CD14-positive monocyte (primary cell): ENCODE measurements around the gene CHD2. TPM values are rescaled to one million over a fixed set of nuclear protein-coding genes. Genes with fewer than 3 reads are reported as not detected.
A peak's percentile ranks its signal among the peaks of the same experiment; 100 is the strongest.

ENCODE experiments used
- DNase-seq, 3 donors: peaks; one replicate each; pipeline ENCODE4 v3.0.0-alpha.2; 2011 to 2022
- H2AFZ ChIP-seq: 2 replicates; pipeline ENCODE4 v1.6.0; 2012; ENCODE audit warnings: mild to moderate bottlenecking, low read depth, low read length, inconsistent platforms; ENCODE audit not compliant: insufficient read depth, poor library complexity, severe bottlenecking
- H3K27ac ChIP-seq, 2 donors: 1 replicate in 1 of 2; 2 replicates in 1 of 2; pipeline ENCODE4 v1.5.1; 2012 to 2013; ENCODE audit warnings: low read length in 2 of 2, control low read depth in 1 of 2, inconsistent platforms in 1 of 2, low read depth in 1 of 2, mild to moderate bottlenecking in 1 of 2
- H3K27me3 ChIP-seq, 2 donors: one replicate each; pipeline versions ENCODE4 v1.6.0 to v1.6.1; 2011 to 2013; ENCODE audit warnings: low read length in 2 of 2; ENCODE audit not compliant: control insufficient read depth in 2 of 2, insufficient read depth in 2 of 2
- H3K36me3 ChIP-seq, 2 donors: replicated peaks in 1 of 2; 1 replicate in 1 of 2; 2 replicates in 1 of 2; pipeline versions ENCODE4 v1.5.1 to v1.6.1; 2012 to 2013; ENCODE audit warnings: low read length in 2 of 2, control low read depth in 1 of 2, inconsistent platforms in 1 of 2, mild to moderate bottlenecking in 1 of 2; ENCODE audit not compliant: insufficient read depth in 2 of 2, control insufficient read depth in 1 of 2
- H3K4me1 ChIP-seq, 2 donors: 1 replicate in 1 of 2; 2 replicates in 1 of 2; pipeline versions ENCODE4 v1.5.1 to v1.6.1; 2012 to 2013; ENCODE audit warnings: low read length in 2 of 2, control low read depth in 1 of 2, inconsistent platforms in 1 of 2, mild to moderate bottlenecking in 1 of 2, moderate library complexity in 1 of 2; ENCODE audit not compliant: insufficient read depth in 2 of 2, control insufficient read depth in 1 of 2
- H3K4me2 ChIP-seq: replicated peaks from 2 replicates; pipeline ENCODE3; 2012; ENCODE audit warnings: low read length, moderate library complexity, mild to moderate bottlenecking; ENCODE audit not compliant: poor library complexity, severe bottlenecking; ENCODE audit errors: extremely low read depth
- H3K4me3 ChIP-seq, 3 experiments: fragments of 200-600 bp in 1 of 3; sonication (generic) in 1 of 3; replicated peaks in 1 of 3; 1 replicate in 2 of 3; 2 replicates in 1 of 3; pipeline ENCODE4 v1.5.1; 2011 to 2013; ENCODE audit warnings: low read length in 3 of 3, mild to moderate bottlenecking in 3 of 3, control low read depth in 2 of 3, low read depth in 2 of 3, inconsistent platforms in 1 of 3, moderate library complexity in 1 of 3
- H3K79me2 ChIP-seq: 2 replicates; pipeline ENCODE4 v1.6.0; 2012; ENCODE audit warnings: mild to moderate bottlenecking, control low read depth, inconsistent platforms, low read length, moderate library complexity; ENCODE audit not compliant: insufficient read depth
- H3K9ac ChIP-seq: 2 replicates; pipeline ENCODE4 v1.6.0; 2017; ENCODE audit warnings: low read length, mild to moderate bottlenecking; ENCODE audit not compliant: insufficient read depth, poor library complexity, severe bottlenecking
- H3K9me3 ChIP-seq, 2 donors: replicated peaks in 1 of 2; 1 replicate in 1 of 2; 2 replicates in 1 of 2; pipeline versions ENCODE4 v1.5.1 to v1.6.1; 2012 to 2013; ENCODE audit warnings: low read length in 2 of 2, control low read depth in 1 of 2; ENCODE audit not compliant: control insufficient read depth in 1 of 2, insufficient read depth in 1 of 2
- H4K20me1 ChIP-seq: 2 replicates; pipeline ENCODE4 v1.6.0; 2012; ENCODE audit warnings: mild to moderate bottlenecking, low read length, control low read depth, moderate library complexity; ENCODE audit not compliant: insufficient read depth
- H3K27ac Mint-ChIP-seq, 7 donors: one replicate each; pipeline ENCODE4 v1.8.0; 2020; ENCODE audit warnings: mild to moderate bottlenecking in 7 of 7, mixed read lengths in 7 of 7, moderate library complexity in 6 of 7, inconsistent platforms in 2 of 7
- H3K27me3 Mint-ChIP-seq, 3 donors: one replicate each; pipeline ENCODE4 v1.8.0; 2021 to 2022; ENCODE audit warnings: low read depth in 3 of 3, mild to moderate bottlenecking in 3 of 3, mixed read lengths in 3 of 3, moderate library complexity in 3 of 3, inconsistent platforms in 1 of 3
- H3K36me3 Mint-ChIP-seq, 2 donors: one replicate each; pipeline ENCODE4 v1.8.0; 2020; ENCODE audit warnings: mixed read lengths in 2 of 2, inconsistent platforms in 1 of 2, mild to moderate bottlenecking in 1 of 2
- H3K4me1 Mint-ChIP-seq: one replicate; pipeline ENCODE4 v1.8.0; 2020; ENCODE audit warnings: mild to moderate bottlenecking, mixed read lengths
- H3K4me3 Mint-ChIP-seq, 2 donors: one replicate each; pipeline ENCODE4 v1.8.0; 2020; ENCODE audit warnings: mild to moderate bottlenecking in 2 of 2, mixed read lengths in 2 of 2, moderate library complexity in 1 of 2
- H3K9me3 Mint-ChIP-seq, 7 donors: one replicate each; pipeline ENCODE4 v1.8.0; 2020 to 2022; ENCODE audit warnings: mixed read lengths in 7 of 7, mild to moderate bottlenecking in 6 of 7, moderate library complexity in 6 of 7, inconsistent platforms in 2 of 7
- WGBS: methylation state at CpG from one replicate; pipeline ENCODE4 v1.1.5; 2013; ENCODE audit warnings: missing lambda C conversion rate; ENCODE audit not compliant: insufficient coverage; 5-methylcytosine and 5-hydroxymethylcytosine counted together
- intact Hi-C, 2 donors: fragments of 100-400 bp; cut with micrococcal nuclease; formaldehyde crosslinking; loops; one replicate each; pipeline versions ENCODE4 v1.15.0 to v1.15.1; 2023
- polyA plus RNA-seq, 3 donors: library from polyadenylated mRNA; depleted of rRNA in 1 of 3; unstranded in 2 of 3; stranded (reverse) in 1 of 3; fragments of 300-500 nt in 2 of 3; fragments of >200 nt in 1 of 3; fragmentation: Illumina TruSeq in 2 of 3; gene quantifications; 1 replicate in 2 of 3; 2 replicates in 1 of 3; pipeline ENCODE4 v1.2.3, GENCODE V29; 2012 to 2021
- TF ChIP-seq, protein P1 (sequence below): fragments of 200-600 bp; IDR thresholded peaks from one replicate; pipeline ENCODE4 v1.8.0; 2022; ENCODE audit warnings: antibody characterized with exemption, mild to moderate bottlenecking

CHD2 gene
- polyA plus RNA-seq, 3 donors, result 9.6 to 61.2 (median 11.4) TPM

DNA sequence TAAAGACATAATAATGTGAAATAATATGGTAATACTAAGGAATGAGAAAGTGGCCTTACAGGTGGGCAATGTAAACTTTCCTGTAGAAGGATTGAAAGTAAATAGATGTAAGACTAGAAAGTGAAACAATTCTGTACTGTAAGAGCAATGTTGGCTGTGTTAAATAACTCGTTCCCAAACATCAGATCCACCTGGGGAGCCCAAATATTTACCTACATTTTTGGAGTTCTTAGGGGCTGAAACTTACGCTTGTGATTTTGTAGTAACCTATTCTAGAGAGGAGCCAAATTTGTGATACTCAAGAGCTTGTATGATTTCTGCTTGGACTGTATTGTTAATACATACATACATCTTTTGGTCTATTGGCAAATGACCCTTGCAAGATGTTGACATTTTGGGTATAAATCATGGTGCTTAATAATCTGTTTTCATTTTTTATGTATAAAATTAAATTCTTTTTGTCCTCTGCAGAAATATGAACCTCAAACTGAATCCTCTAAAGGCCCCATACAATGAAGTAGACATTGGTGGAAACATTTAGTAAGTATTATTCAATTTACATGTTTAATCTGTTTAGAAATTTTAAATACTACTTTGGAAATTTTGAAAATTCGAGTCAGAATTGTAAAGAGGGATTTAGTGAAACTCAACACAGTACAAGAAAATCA, 8.5 kb upstream of the CHD2 start:
- WGBS, result no CpG with 5 or more reads among the region's 3 CpGs
- peaks cover 100% of the 10 kb centered on the region for H3K79me2 ChIP-seq
- no peak overlapping the region for H3K4me3 ChIP-seq
- H3K4me2 ChIP-seq, result no peak overlapping the region
- H3K27me3 ChIP-seq, result no peaks in the 10 kb centered on the region
- intact Hi-C loops, result no loop called here
- Mint-ChIP-seq H3K27ac (peak overlapping the region in 1 of 7 donors; percentile 37), H3K36me3 (peaks cover 75 to 84% of the 10 kb centered on the region in 2 donors), H3K27me3 (no peaks in the 10 kb centered on the region), H3K9me3 (no peaks in the 10 kb centered on the region), H3K4me1 (peaks cover 39% of the 10 kb centered on the region), H3K4me3 (no peak overlapping the region)
- TF ChIP-seq, protein P1, sequence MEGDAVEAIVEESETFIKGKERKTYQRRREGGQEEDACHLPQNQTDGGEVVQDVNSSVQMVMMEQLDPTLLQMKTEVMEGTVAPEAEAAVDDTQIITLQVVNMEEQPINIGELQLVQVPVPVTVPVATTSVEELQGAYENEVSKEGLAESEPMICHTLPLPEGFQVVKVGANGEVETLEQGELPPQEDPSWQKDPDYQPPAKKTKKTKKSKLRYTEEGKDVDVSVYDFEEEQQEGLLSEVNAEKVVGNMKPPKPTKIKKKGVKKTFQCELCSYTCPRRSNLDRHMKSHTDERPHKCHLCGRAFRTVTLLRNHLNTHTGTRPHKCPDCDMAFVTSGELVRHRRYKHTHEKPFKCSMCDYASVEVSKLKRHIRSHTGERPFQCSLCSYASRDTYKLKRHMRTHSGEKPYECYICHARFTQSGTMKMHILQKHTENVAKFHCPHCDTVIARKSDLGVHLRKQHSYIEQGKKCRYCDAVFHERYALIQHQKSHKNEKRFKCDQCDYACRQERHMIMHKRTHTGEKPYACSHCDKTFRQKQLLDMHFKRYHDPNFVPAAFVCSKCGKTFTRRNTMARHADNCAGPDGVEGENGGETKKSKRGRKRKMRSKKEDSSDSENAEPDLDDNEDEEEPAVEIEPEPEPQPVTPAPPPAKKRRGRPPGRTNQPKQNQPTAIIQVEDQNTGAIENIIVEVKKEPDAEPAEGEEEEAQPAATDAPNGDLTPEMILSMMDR, result no peak
- H3K9me3 ChIP-seq, result no peaks in the 10 kb centered on the region
- H3K9ac ChIP-seq, result no peak overlapping the region
- DNase-seq, result no peak
- H3K4me1 ChIP-seq, result peaks cover 14 to 54% of the 10 kb centered on the region in 2 donors
- H3K27ac ChIP-seq, result no peak overlapping the region
- H3K36me3 ChIP-seq, result peaks cover 75 to 98% of the 10 kb centered on the region in 2 donors
- peaks cover 91% of the 10 kb centered on the region for H4K20me1 ChIP-seq
- H2AFZ ChIP-seq, result no peak overlapping the region

DNA sequence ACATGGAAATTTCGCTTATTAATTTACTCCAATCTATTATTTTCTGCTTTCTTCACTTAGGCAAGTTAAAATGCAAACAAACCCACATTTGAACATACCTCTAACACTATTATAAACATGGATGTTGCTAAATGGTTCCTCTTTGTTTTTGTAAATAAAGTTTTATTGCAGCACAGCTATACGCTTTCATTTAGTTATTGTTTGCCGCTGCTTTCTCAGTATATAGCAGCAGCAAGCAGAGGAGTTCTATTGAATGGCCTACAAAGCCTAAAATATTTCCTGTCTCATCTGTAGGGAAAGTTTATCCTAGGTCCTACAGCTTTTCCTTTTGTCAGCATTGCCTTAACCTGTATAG, 7.9 kb upstream of the CHD2 start:
- DNase-seq, result no peak
- H3K36me3 Mint-ChIP-seq, result peaks cover 74 to 83% of the 10 kb centered on the region in 2 donors

More for the DNA sequence above, 7.9 kb upstream of the CHD2 start:
- Histone ChIP-seq H3K4me3 (no peak overlapping the region), H3K36me3 (peaks cover 71 to 93% of the 10 kb centered on the region in 2 donors), H3K79me2 (peaks cover 100% of the 10 kb centered on the region), H3K9me3 (no peaks in the 10 kb centered on the region), H2AFZ (no peak overlapping the region), H3K27ac (no peak overlapping the region), H3K27me3 (no peaks in the 10 kb centered on the region), H3K4me1 (peaks cover 14 to 49% of the 10 kb centered on the region in 2 donors), H4K20me1 (peaks cover 95% of the 10 kb centered on the region), H3K9ac (no peak overlapping the region), H3K4me2 (no peak overlapping the region)
- H3K27ac Mint-ChIP-seq, result no peak overlapping the region
- 100% methylated on average over 2 of the region's 3 CpGs for WGBS
- no peak overlapping the region for H3K4me3 Mint-ChIP-seq
- H3K9me3 Mint-ChIP-seq, result no peaks in the 10 kb centered on the region
- no peaks in the 10 kb centered on the region for H3K27me3 Mint-ChIP-seq
- peaks cover 38% of the 10 kb centered on the region for H3K4me1 Mint-ChIP-seq
- TF ChIP-seq, protein P1, result no peak
- intact Hi-C loops, result no loop called here
